ENCODE data around the gene SLC30A5.
"Not testable (repeated sequence)": the region's sequence is repeated elsewhere in the genome, so short reads cannot be mapped to it uniquely, and the experiment has no call there.

SLC30A5 gene

GRCh38 chr5:69136293-69136692 lies 42.5 kb downstream of the SLC30A5 start:
- Histone ChIP-seq H3K27me3 (ENCODE audit: insufficient read depth, poor library complexity, severe bottlenecking) (no peaks in the 10 kb centered on the region), H3K4me3 (replicated peaks; ENCODE audit: insufficient read depth, low read length) (no peak overlapping the region), H3K27ac (replicated peaks) (no peak overlapping the region)
- DNase-seq (ENCODE audit: low read depth in 1 of 2, low spot score in 1 of 2): no peak
- TF ChIP-seq CTCF (IDR thresholded peaks at IDR 0.05; ENCODE audit: insufficient read depth, low read length) (no peak), GABPA (IDR thresholded peaks at IDR 0.05; ENCODE audit: low read depth) (no peak), SPI1 (IDR thresholded peaks at IDR 0.05; ENCODE audit: borderline replicate concordance, low read depth) (no peak), POLR2AphosphoS5 (IDR thresholded peaks at IDR 0.05; ENCODE audit: low read depth) (no peak), REST (IDR thresholded peaks at IDR 0.05; ENCODE audit: insufficient replicate concordance, low read depth) (no peak)

GRCh38 chr5:69137208-69137607 lies 43.4 kb downstream of the SLC30A5 start:
- not testable (repeated sequence) for H3K27ac ChIP-seq (replicated peaks); H3K4me3 ChIP-seq (replicated peaks; ENCODE audit: insufficient read depth, low read length); H3K27me3 ChIP-seq (ENCODE audit: insufficient read depth, poor library complexity, severe bottlenecking); DNase-seq (ENCODE audit: low read depth in 1 of 2, low spot score in 1 of 2)

GRCh38 chr5:69137807-69138206 lies 44.0 kb downstream of the SLC30A5 start:
- TF ChIP-seq REST (IDR thresholded peaks at IDR 0.05; ENCODE audit: insufficient replicate concordance, low read depth) (no peak), POLR2AphosphoS5 (IDR thresholded peaks at IDR 0.05; ENCODE audit: low read depth) (no peak), CTCF (IDR thresholded peaks at IDR 0.05; ENCODE audit: insufficient read depth, low read length) (no peak), GABPA (IDR thresholded peaks at IDR 0.05; ENCODE audit: low read depth) (no peak), SPI1 (IDR thresholded peaks at IDR 0.05; ENCODE audit: borderline replicate concordance, low read depth) (no peak)
- DNase-seq (ENCODE audit: low read depth in 1 of 2, low spot score in 1 of 2): no peak
- H3K27ac ChIP-seq (replicated peaks): no peak overlapping the region
- no peaks in the 10 kb centered on the region for H3K27me3 ChIP-seq (ENCODE audit: insufficient read depth, poor library complexity, severe bottlenecking)
- H3K4me3 ChIP-seq (replicated peaks; ENCODE audit: insufficient read depth, low read length): no peak overlapping the region

GRCh38 chr5:69138766-69139165 lies 45.0 kb downstream of the SLC30A5 start:
- DNase-seq (ENCODE audit: low read depth in 1 of 2, low spot score in 1 of 2): no peak
- no peak for TF ChIP-seq GABPA (IDR thresholded peaks at IDR 0.05; ENCODE audit: low read depth)
- TF ChIP-seq CTCF (IDR thresholded peaks at IDR 0.05; ENCODE audit: insufficient read depth, low read length): no peak
- no peak for TF ChIP-seq REST (IDR thresholded peaks at IDR 0.05; ENCODE audit: insufficient replicate concordance, low read depth)
- no peak for TF ChIP-seq SPI1 (IDR thresholded peaks at IDR 0.05; ENCODE audit: borderline replicate concordance, low read depth)
- TF ChIP-seq POLR2AphosphoS5 (IDR thresholded peaks at IDR 0.05; ENCODE audit: low read depth): no peak
- no peaks in the 10 kb centered on the region for H3K27me3 ChIP-seq (ENCODE audit: insufficient read depth, poor library complexity, severe bottlenecking)
- no peak overlapping the region for H3K4me3 ChIP-seq (replicated peaks; ENCODE audit: insufficient read depth, low read length)
- no peak overlapping the region for H3K27ac ChIP-seq (replicated peaks)

GRCh38 chr5:69140239-69140638 lies 46.4 kb downstream of the SLC30A5 start:
- not testable (repeated sequence) for H3K27me3 ChIP-seq (ENCODE audit: insufficient read depth, poor library complexity, severe bottlenecking); H3K27ac ChIP-seq (replicated peaks); DNase-seq (ENCODE audit: low read depth in 1 of 2, low spot score in 1 of 2); H3K4me3 ChIP-seq (replicated peaks; ENCODE audit: insufficient read depth, low read length)
